Tibial nerve (tissue), 4 donors: Measurements from ENCODE around the gene PPP4R4. TPM values are rescaled to one million over a fixed set of nuclear protein-coding genes. Genes with fewer than 3 reads are reported as not detected.

Experiments
- DNase-seq, 2 donors: peaks; one replicate each; pipeline ENCODE4 v3.0.0-alpha.2; 2019; ENCODE audit warnings: low spot score in 2 of 2
- H3K27ac ChIP-seq, 4 donors: fragments of 200-600 bp; sonication (generic) in 3 of 4; one replicate each; pipeline ENCODE4 v1.5.1; 2017 to 2019; ENCODE audit warnings: mild to moderate bottlenecking in 1 of 4
- H3K27me3 ChIP-seq, 2 donors: fragments of 200-600 bp; sonication (generic) in 1 of 2; one replicate each; pipeline versions ENCODE4 v1.5.1 to v1.6.0; 2017 to 2019
- H3K36me3 ChIP-seq, 3 donors: fragments of 200-600 bp; sonication (generic); one replicate each; pipeline ENCODE4 v1.5.1; 2018 to 2019
- H3K4me1 ChIP-seq, 4 donors: fragments of 200-600 bp; sonication (generic) in 3 of 4; one replicate each; pipeline ENCODE4 v1.5.1; 2017 to 2019
- H3K4me3 ChIP-seq, 4 donors: fragments of 200-600 bp; sonication (generic) in 3 of 4; one replicate each; pipeline ENCODE4 v1.5.1; 2017 to 2019; ENCODE audit warnings: mild to moderate bottlenecking in 1 of 4, moderate library complexity in 1 of 4
- H3K9me3 ChIP-seq, 4 donors: fragments of 200-600 bp; sonication (generic) in 3 of 4; one replicate each; pipeline ENCODE4 v1.5.1; 2017 to 2019
- EP300 ChIP-seq, 2 donors: sonication (generic); formaldehyde crosslinking; IDR thresholded peaks; one replicate each; pipeline ENCODE4 v1.6.1; 2017; ENCODE audit warnings: antibody characterized with exemption in 2 of 2, mild to moderate bottlenecking in 1 of 2
- POLR2A ChIP-seq, 2 donors: fragments of 450-650 bp; IDR thresholded peaks; one replicate each; pipeline ENCODE4 v1.6.1; 2017; ENCODE audit warnings: antibody characterized with exemption in 2 of 2, mild to moderate bottlenecking in 2 of 2, moderate library complexity in 2 of 2
- WGBS, 2 donors: methylation state at CpG; one replicate each; pipeline ENCODE4 v1.1.5; 2018; 5-methylcytosine and 5-hydroxymethylcytosine counted together
- total RNA-seq, 4 donors: library from RNA; depleted of rRNA; stranded (reverse); fragments of >200 nt; gene quantifications; one replicate each; pipeline ENCODE4 v1.1.0, GENCODE V29; 2016
- TF ChIP-seq, protein P1 (sequence below), 5 experiments: fragments of 200-600 bp in 3 of 5; fragments of 450-650 bp in 2 of 5; sonication (generic) in 3 of 5; IDR thresholded peaks; one replicate each; pipeline ENCODE4 v1.5.1; 2016 to 2019; ENCODE audit warnings: antibody characterized with exemption in 5 of 5, mild to moderate bottlenecking in 3 of 5, moderate library complexity in 2 of 5

Gene PPP4R4
- total RNA-seq, 4 donors from 2014 or later: 1.2 to 9.0 (median 3.4) TPM

DNA sequence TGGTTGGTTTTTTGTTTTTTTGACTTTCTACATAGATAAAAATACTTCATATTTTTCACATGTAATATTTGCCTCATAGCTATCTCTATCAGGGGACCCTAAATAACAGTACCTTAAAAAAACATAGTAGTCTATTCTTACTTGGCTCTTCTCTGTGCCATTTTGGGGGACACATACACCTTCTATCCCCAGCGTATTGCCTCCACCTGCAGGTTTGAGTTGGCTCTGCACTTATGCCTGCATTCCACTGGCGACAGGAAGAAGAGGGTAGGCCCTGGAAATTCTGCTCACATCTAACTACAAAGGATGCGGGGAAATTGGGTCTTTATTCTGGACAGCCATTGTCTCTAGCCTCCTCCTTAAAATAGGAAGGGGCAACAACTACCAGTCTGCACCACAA, 30.9 kb upstream of the PPP4R4 start:
- peaks cover 0 to under 1% of the 10 kb centered on the region in 2 donors for H3K27me3 ChIP-seq
- no peak overlapping the region for H3K4me3 ChIP-seq
- no peaks in the 10 kb centered on the region for H3K36me3 ChIP-seq
- no peak for DNase-seq
- WGBS, 2 donors: 56 to 76% methylated on average over 3 of the region's 3 CpGs
- H3K9me3 ChIP-seq: no peaks in the 10 kb centered on the region
- TF ChIP-seq, protein P1, sequence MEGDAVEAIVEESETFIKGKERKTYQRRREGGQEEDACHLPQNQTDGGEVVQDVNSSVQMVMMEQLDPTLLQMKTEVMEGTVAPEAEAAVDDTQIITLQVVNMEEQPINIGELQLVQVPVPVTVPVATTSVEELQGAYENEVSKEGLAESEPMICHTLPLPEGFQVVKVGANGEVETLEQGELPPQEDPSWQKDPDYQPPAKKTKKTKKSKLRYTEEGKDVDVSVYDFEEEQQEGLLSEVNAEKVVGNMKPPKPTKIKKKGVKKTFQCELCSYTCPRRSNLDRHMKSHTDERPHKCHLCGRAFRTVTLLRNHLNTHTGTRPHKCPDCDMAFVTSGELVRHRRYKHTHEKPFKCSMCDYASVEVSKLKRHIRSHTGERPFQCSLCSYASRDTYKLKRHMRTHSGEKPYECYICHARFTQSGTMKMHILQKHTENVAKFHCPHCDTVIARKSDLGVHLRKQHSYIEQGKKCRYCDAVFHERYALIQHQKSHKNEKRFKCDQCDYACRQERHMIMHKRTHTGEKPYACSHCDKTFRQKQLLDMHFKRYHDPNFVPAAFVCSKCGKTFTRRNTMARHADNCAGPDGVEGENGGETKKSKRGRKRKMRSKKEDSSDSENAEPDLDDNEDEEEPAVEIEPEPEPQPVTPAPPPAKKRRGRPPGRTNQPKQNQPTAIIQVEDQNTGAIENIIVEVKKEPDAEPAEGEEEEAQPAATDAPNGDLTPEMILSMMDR (IDR thresholded peaks at IDR 0.05): no peak
- TF ChIP-seq EP300 (IDR thresholded peaks at IDR 0.05): no peak
- TF ChIP-seq POLR2A (IDR thresholded peaks at IDR 0.05): no peak
- H3K27ac ChIP-seq: no peak overlapping the region
- peaks cover 0 to 3% (median 0%) of the 10 kb centered on the region in 4 donors for H3K4me1 ChIP-seq

DNA sequence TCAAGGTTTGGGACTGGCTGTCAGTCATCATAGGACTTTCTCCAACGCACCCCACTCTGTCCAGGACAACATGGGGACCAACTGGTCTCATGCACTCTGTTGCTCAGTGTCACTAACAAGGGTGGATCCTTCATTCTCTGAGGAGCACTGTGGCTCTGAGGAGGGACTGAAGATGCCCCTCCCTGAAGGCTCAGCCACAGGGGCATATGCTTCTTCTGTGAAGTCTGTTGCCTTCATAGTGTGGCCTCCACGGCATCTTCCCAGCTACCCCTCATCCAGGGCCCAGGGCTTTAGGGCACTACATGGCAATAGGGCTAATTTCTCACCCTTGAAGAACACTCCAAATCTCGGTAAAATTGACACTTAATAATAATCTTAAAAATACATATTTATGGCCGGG, 30.4 kb upstream of the PPP4R4 start:
- no peak overlapping the region for H3K27ac ChIP-seq
- TF ChIP-seq EP300 (IDR thresholded peaks at IDR 0.05) (no peak), POLR2A (IDR thresholded peaks at IDR 0.05) (no peak)
- TF ChIP-seq, protein P1 (IDR thresholded peaks at IDR 0.05): no peak
- no peaks in the 10 kb centered on the region for H3K36me3 ChIP-seq
- no peaks in the 10 kb centered on the region for H3K27me3 ChIP-seq
- 88 to 96% methylated on average over 4 of the region's 4 CpGs for WGBS, 2 donors
- H3K4me1 ChIP-seq: peaks cover 0 to 3% (median 0%) of the 10 kb centered on the region in 4 donors
- no peak for DNase-seq
- no peaks in the 10 kb centered on the region for H3K9me3 ChIP-seq
- H3K4me3 ChIP-seq: no peak overlapping the region

DNA sequence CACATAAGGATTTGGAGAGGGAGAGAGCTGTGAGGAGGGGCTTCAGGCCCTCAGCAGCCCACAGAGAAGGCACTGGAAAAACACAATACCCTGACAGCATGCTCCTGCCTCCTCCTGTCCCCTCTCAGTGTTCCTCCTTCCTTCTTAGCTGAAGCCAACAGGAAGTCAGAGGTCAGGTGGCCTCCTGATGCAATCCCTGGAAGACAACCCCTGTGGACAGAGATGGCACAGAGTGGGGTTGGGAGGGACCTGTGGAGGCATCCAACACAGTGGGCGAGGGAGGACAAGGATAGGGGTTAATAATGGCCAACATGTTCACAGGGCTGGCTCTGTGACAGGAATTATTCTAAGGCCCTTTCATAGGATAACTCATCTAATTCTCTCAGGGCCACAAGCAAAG, 29.4 kb upstream of the PPP4R4 start:
- Histone ChIP-seq H3K4me1 (peaks cover 0 to 3% (median 0%) of the 10 kb centered on the region in 4 donors), H3K27me3 (no peaks in the 10 kb centered on the region), H3K36me3 (no peaks in the 10 kb centered on the region), H3K9me3 (no peaks in the 10 kb centered on the region), H3K27ac (no peak overlapping the region), H3K4me3 (no peak overlapping the region)
- TF ChIP-seq EP300 (IDR thresholded peaks at IDR 0.05) (no peak), POLR2A (IDR thresholded peaks at IDR 0.05) (no peak)
- TF ChIP-seq, protein P1 (IDR thresholded peaks at IDR 0.05): no peak
- no peak for DNase-seq
- 50 to 72% methylated on average over 1 of the region's 1 CpG for WGBS, 2 donors

DNA sequence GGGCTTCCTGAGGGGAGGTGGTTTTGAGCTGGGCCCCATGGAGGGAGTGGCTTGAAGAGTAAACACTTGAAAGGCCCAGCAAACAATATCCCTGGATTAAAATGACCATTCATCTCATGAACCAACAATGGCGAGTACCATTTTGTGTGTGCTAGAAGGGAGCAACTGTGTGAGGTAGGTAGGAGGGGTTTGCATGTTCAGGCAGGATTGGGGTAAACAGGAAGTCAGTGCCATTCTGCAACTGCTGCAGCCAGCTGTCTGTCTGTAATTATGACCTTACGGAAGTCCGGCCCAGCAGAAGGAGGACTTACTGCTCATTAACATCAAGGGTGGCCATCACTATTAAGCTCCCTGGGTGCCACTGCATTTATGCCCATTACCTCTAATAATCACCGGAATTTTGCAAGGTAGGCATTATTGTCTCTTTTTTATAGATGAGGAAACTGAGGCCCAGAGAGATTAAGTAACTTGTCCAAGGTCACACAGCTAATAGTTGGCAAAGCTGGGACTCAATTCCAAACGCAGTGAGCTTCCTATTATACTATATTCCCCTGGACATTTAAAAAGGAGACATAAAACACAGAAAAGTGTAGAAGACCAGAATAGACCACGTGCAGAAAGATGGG, 28.1 kb upstream of the PPP4R4 start:
- DNase-seq: no peak
- Histone ChIP-seq H3K27ac (no peak overlapping the region), H3K9me3 (no peaks in the 10 kb centered on the region), H3K27me3 (no peaks in the 10 kb centered on the region), H3K4me1 (peaks cover 0 to 3% (median 0%) of the 10 kb centered on the region in 4 donors), H3K36me3 (no peaks in the 10 kb centered on the region), H3K4me3 (no peak overlapping the region)
- TF ChIP-seq EP300 (IDR thresholded peaks at IDR 0.05): no peak
- no peak for TF ChIP-seq POLR2A (IDR thresholded peaks at IDR 0.05)
- TF ChIP-seq, protein P1 (IDR thresholded peaks at IDR 0.05): no peak
- 53 to 81% methylated on average over 6 of the region's 6 CpGs for WGBS, 2 donors

DNA sequence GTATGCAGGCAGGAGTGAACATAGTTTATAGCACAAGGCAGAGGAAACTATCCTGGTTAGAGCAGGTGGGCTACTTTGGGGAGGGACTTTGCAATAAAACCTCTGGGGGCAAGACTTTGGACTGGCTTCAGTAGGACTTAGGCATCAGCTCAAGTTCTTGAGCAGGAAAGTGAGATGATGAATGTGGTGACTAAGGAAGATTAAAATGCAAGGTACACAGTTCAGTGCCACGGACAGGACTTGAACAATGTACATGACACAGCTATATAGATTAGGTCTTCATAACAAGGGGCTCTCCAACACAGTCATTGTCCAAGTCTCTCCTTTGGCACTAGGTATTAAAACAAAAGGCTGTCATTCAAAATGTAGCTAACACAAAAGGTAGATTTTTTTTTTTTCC, 21.4 kb upstream of the PPP4R4 start:
- TF ChIP-seq POLR2A (IDR thresholded peaks at IDR 0.05) (no peak), EP300 (IDR thresholded peaks at IDR 0.05) (no peak)
- TF ChIP-seq, protein P1 (IDR thresholded peaks at IDR 0.05): no peak
- Histone ChIP-seq H3K4me3 (no peak overlapping the region), H3K36me3 (no peaks in the 10 kb centered on the region), H3K9me3 (no peaks in the 10 kb centered on the region), H3K4me1 (no peaks in the 10 kb centered on the region), H3K27me3 (peaks cover 0 to 5% of the 10 kb centered on the region in 2 donors), H3K27ac (no peak overlapping the region)
- WGBS, 2 donors: 87 to 94% methylated on average over 1 of the region's 1 CpG
- DNase-seq: no peak
